B cell (primary cell): ENCODE results near the gene NOTCH1.

ENCODE experiments used
- EZH2 ChIP-seq: IDR thresholded peaks from 2 replicates; pipeline ENCODE4 v1.6.1; 2012; ENCODE audit warnings: borderline replicate concordance, low read depth, mild to moderate bottlenecking, moderate library complexity, low read length; ENCODE audit not compliant: insufficient read depth, poor library complexity, severe bottlenecking
- TF ChIP-seq, protein P1 (sequence below): fragments of 200-600 bp; IDR thresholded peaks from one replicate; pipeline ENCODE4 v1.8.0; 2022; ENCODE audit warnings: antibody characterized with exemption, mild to moderate bottlenecking

DNA sequence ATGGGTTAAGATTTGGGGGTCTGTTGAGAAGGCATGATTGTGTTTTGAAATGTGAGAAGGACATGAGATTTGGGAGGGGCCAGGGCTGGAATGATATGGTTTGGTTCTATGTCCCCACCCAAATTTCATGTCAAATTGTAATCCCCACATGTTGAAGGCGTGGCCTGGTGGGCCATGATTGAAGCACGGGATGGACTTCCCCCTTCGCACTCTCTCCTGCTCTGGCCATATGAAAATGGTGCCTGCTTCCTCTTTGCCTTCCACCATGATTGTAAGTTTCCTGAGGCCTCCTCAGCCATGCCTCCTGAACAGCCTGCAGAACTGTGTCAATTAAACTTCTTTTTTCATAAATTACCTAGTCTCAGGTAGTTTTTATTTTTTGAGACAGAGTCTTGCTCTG lies 14.7 kb upstream of the NOTCH1 start:
- TF ChIP-seq, protein P1, sequence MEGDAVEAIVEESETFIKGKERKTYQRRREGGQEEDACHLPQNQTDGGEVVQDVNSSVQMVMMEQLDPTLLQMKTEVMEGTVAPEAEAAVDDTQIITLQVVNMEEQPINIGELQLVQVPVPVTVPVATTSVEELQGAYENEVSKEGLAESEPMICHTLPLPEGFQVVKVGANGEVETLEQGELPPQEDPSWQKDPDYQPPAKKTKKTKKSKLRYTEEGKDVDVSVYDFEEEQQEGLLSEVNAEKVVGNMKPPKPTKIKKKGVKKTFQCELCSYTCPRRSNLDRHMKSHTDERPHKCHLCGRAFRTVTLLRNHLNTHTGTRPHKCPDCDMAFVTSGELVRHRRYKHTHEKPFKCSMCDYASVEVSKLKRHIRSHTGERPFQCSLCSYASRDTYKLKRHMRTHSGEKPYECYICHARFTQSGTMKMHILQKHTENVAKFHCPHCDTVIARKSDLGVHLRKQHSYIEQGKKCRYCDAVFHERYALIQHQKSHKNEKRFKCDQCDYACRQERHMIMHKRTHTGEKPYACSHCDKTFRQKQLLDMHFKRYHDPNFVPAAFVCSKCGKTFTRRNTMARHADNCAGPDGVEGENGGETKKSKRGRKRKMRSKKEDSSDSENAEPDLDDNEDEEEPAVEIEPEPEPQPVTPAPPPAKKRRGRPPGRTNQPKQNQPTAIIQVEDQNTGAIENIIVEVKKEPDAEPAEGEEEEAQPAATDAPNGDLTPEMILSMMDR, result no peak
- TF ChIP-seq EZH2, result no peak
